ENCODE data around the gene PACRG.

Gene PACRG

DNA sequence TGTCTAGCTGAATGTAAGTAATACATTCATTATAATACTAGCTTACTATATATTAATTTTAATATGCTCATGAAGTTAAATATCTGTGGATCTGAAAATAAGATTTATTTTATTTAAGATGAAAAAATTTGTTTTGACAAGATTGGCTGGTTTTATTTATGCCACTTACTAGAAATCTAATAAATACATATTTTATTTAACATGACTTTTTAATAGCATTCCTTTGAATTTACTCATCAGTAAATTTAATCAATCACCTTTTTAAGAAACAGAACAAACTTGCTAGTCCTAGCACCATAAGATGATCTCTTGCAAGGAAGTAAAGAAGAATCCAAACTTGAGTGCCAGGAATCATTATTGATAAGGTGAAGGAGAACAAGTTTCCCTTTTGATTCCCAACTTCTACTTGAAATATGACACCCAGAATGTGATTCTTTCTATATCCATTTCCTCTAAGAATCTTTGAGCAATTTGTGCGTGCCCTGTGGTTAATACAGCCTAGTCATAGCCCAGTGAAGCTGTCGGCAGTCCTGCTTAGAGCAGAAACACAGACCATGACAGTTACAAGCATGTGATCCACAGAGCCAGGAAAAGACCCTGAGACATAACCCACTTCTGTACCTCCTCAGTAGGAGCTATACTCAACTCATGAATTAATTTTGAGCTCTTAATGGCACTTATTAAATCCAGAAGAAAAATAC is 404.4 kb downstream of the PACRG start:
- DNase-seq (ENCODE audit: low read depth in 2 of 2, low spot score in 1 of 2): no peak

DNA sequence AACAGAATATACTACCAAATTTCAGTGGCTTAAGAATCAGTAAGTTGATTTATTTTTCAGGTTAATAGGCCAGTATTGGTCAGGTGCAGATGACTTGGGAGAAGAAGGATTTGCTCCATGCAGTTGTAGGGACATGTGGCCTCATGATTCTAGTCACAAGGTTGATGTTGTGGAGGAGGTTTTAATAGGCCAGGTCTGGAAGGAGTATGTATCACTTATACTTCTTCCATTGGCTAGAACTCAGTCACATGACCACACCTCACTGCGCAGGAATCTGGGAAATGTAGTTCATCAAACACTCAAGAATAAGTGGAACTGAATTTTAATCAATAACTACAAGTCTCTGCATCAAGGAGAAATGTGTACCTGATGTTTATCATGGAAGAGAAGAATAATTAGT is 405.2 kb downstream of the PACRG start:
- no peak for DNase-seq (ENCODE audit: low read depth in 2 of 2, low spot score in 1 of 2)

- DNase-seq (ENCODE audit: low read depth in 2 of 2, low spot score in 1 of 2): no peak
These were observed 405.9 kb downstream of the PACRG start for GRCh38 chr6:163133691-163134090.

DNA sequence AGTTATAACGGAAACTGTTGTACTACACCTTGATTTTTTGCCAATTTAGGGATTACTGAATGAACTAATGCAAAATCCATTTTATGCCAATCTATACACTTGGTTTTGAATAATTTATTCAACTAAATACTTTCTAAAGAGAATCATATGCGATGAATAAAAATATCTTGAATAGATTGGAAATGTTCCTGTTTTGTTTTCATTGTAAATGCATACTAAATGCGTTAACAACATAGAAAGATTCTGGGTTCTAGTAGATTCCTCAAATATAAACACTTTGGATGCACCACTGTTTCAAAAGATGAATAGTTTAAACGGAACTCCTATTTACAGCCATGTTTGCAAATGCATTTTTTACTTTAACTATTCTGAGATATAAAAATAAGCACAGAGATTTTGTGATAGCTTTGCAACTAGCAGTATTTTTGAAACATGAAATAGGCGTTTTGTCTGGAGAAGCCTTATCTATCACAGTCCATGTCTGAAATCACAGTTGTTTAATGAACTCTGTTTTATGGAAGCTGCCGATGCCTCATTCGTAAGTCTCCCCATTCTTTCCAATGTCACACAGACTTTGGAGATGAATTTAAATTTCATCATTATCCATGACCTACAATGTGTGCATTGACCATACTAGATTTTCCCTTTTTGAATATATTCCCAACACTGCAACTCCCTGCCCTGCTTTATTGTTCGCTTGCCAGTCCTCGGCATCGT is 409.1 kb downstream of the PACRG start:
- no peak for DNase-seq (ENCODE audit: low read depth in 2 of 2, low spot score in 1 of 2)

DNA sequence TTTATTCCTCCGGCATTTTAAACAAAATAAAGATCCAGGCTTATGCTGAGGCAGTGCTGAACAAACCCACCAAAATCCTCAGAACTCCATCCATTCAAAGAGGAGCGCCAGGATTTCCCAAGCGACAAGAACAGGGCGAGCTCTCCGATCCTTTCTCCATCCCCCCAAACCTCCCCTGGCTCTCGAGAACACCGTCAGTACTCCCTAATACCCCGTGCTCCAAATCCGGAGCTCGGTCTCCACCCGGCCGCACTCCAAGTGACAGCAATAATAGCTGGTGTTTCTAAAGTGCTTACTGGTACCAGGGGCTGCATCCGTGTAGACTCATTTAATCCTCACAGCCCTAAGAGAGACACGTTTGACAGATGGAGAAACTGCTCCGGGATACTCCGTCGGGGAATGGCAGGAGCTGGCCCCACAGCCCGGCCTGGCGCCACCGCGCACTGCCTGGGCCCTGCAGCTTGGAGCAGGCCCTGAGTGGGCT is 409.7 kb downstream of the PACRG start:
- no peak for DNase-seq (ENCODE audit: low read depth in 2 of 2, low spot score in 1 of 2)

DNA sequence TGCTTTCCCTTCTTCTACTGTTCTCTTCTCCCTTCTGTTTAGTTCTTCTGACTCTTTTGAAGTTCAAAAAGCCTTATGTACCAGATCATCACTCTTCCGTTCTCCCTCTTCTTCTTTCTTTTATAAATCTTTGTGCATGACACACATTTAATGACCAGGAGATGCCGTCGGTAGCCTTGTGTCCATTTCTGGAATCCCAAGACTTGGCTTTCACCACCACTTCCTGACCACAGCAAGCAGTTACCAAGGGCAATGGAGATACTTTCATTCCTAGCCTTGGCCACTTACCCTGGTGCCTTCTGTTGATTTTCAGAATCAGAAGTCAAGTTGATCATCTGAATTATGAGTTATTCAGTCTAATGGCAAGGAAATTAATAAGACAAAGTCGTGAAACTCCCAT is 418.3 kb downstream of the PACRG start:
- DNase-seq (ENCODE audit: low read depth in 2 of 2, low spot score in 1 of 2): no peak

DNA sequence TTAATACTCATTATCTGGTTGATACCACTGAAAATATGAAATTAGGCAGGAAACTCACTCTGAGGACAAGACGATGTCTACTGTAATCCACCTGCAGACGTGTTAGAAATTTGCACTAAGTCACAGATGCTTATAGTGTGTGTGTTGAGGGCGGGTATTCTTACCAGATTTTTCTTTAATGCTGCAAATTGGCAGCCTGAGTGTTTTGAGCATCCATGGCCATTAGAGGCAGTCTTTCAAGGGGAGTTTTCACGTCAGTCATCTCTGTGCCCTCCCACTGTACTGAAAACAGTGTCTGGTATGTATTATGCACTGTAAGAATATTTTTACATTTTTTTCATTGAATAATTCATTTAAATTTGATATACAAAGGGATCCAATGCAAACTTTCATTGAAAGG is 420.2 kb downstream of the PACRG start:
- no peak for DNase-seq (ENCODE audit: low read depth in 2 of 2, low spot score in 1 of 2)

- no peak for DNase-seq (ENCODE audit: low read depth in 2 of 2, low spot score in 1 of 2)
These were observed 420.9 kb downstream of the PACRG start for GRCh38 chr6:163148451-163149278.

DNA sequence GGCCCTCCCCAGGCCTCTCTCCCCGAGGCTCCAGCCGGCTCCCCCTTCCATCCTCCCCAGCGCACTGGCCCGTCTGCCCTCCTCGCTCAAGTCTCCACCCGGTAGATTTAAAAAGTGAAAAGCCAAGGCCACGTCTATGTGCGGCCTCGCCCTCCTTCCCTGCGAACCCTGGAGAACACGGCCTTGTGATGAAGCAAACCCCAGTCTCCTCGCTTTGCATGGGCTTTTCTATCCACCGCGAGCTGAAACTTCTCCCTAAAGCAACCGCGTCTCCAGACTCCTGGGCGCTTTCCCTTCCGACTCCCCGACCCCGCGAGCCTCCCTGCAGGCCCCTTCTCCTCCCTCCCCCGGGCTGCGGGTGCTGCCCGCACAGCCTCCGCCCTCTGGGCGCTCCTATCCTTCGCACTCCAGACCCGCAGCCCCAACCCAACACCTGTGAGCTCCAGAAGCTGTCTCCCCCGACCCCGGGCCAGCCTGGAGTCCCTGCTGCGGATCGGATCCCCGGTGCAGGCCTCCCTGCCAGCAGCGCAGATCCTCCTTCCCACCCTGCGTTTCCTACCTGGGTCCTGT is 421.6 kb downstream of the PACRG start:
- no peak for DNase-seq (ENCODE audit: low read depth in 2 of 2, low spot score in 1 of 2)

- DNase-seq (ENCODE audit: low read depth in 2 of 2, low spot score in 1 of 2): no peak
These were observed 423.4 kb downstream of the PACRG start for GRCh38 chr6:163151212-163151611.

DNA sequence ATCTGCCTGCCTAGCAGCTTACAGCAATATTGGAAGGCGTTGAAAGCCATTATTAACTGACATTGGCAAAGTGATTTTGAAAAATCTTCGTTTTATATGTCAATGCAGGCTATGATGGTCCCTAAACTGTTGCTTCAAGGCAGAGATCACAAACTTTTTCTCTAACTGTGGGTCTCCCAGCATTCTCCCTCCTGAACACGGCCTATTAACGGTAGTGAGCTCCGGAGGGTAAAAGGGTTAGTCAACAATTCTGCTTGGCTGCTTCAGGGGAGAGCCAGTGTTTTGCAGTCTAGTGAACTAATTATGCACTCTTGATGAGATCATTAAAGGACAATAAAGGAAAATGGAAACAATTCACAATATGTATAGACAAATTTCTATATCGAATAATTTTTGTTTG is 424.9 kb downstream of the PACRG start:
- no peak for DNase-seq (ENCODE audit: low read depth in 2 of 2, low spot score in 1 of 2)

DNA sequence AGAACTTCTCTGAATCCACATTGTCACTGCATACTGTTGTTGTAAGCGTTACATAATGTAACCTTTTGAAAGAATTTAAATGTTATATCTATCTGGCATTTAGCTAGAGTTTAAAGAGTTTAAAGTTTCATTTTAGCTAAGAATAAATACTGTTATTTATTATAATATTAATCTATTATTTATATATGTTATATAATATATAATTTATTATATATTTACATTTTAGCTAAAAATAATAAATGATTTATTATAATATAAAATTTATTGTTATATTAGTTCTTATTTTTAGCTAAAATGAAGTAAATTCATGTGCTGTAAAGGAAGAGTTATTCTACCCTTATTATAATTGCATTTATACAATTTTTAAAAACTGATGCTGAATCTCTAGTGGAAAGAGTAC is 431.3 kb downstream of the PACRG start:
- DNase-seq (ENCODE audit: low read depth in 2 of 2, low spot score in 1 of 2): no peak

DNA sequence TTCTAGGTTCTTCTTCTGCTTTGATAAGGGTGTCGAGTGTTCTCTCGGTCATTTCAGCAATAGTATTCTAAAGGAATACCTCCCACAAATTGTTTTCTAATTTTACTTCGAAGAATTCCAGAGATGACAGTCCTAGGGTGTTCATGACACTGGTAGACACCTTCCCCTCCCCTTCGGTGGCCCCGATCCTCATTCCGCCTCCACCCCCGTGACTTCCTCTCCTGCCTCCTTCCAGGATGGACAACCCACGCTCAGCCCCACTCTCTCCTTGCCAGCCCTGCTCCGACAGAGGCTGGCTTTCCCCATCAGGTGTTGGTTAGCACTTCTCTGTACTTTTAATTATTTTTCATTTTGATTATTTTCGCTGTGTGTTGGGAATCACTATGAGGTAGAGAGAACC is 431.9 kb downstream of the PACRG start:
- DNase-seq (ENCODE audit: low read depth in 2 of 2, low spot score in 1 of 2): no peak

GRCh38 chr6:163162007-163162873 is 434.5 kb downstream of the PACRG start:
- DNase-seq (ENCODE audit: low read depth in 2 of 2, low spot score in 1 of 2): no peak

- DNase-seq (ENCODE audit: low read depth in 2 of 2, low spot score in 1 of 2): no peak
These were observed 435.1 kb downstream of the PACRG start for GRCh38 chr6:163162874-163163213.

- no peak for DNase-seq (ENCODE audit: low read depth in 2 of 2, low spot score in 1 of 2)
These were observed 436.6 kb downstream of the PACRG start for GRCh38 chr6:163164175-163164900.

GRCh38 chr6:163165155-163165910 is 437.6 kb downstream of the PACRG start:
- no peak for DNase-seq (ENCODE audit: low read depth in 2 of 2, low spot score in 1 of 2)

- no peak for DNase-seq (ENCODE audit: low read depth in 2 of 2, low spot score in 1 of 2)
These were observed 438.1 kb downstream of the PACRG start for GRCh38 chr6:163165922-163166321.

- no peak for DNase-seq (ENCODE audit: low read depth in 2 of 2, low spot score in 1 of 2)
These were observed 438.7 kb downstream of the PACRG start for GRCh38 chr6:163166507-163166906.

Data from stimulated activated CD8-positive, alpha-beta memory T cell treated with anti-CD3 and anti-CD28 coated beads, Interleukin-4, amount 100 ng/mL, for 1 hour (primary cell).